GM19240 (cell line): ENCODE data around the gene STRA8.

ENCODE experiments used
- DNase-seq: peaks from one replicate; pipeline ENCODE4 v3.0.0; 2011; ENCODE audit warnings: low spot score; ENCODE audit not compliant: insufficient read length

The STRA8 gene, protein sequence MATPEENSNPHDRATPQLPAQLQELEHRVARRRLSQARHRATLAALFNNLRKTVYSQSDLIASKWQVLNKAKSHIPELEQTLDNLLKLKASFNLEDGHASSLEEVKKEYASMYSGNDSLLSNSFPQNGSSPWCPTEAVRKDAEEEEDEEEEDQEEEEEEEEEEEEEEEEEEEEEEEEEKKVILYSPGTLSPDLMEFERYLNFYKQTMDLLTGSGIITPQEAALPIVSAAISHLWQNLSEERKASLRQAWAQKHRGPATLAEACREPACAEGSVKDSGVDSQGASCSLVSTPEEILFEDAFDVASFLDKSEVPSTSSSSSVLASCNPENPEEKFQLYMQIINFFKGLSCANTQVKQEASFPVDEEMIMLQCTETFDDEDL

GRCh38 chr7:135233570-135233969, at the start of gene STRA8:
Gene STRA8 (plus strand): TSS chr7:135233838. CDS start chr7:135240525, 6,687 bp downstream.
- no peak for DNase-seq

GRCh38 chr7:135184254-135184841, 49.3 kb upstream of the STRA8 start:
- DNase-seq, result no peak

- no peak for DNase-seq
Observed at GRCh38 chr7:135185471-135186260, 48.0 kb upstream of the STRA8 start.

- DNase-seq, result no peak
Observed at GRCh38 chr7:135186261-135186540, 47.4 kb upstream of the STRA8 start.

GRCh38 chr7:135186841-135187253, 46.8 kb upstream of the STRA8 start:
- no peak for DNase-seq

GRCh38 chr7:135188298-135188984, 45.2 kb upstream of the STRA8 start:
- no peak for DNase-seq

DNA sequence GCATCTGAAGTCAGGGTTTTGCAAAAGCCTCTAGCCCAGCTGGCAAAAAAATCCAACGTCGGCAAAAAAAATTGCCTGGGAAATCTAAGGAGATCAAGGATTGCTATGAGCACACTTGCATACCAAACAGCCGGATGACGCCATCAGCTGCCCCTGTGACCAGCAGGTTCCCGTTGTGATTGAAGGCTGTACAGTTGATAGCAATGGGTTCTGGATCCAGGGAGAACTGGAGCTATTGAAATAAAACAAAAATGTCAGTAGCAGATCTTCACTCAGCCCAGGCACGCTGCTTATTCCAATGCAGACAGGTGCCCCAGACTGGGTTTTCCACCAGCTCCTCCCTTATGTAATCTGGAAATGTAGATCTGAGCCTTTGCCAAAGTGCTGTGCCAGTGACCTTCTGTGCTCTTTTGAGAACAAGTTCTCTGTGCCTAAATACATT, 44.4 kb upstream of the STRA8 start:
- no peak for DNase-seq

GRCh38 chr7:135189961-135190360, 43.7 kb upstream of the STRA8 start:
- DNase-seq, result no peak

- DNase-seq, result no peak
Observed at GRCh38 chr7:135190703-135191102, 42.9 kb upstream of the STRA8 start.

GRCh38 chr7:135192914-135193536, 40.6 kb upstream of the STRA8 start:
- DNase-seq, result no peak

GRCh38 chr7:135193615-135194081, 40.0 kb upstream of the STRA8 start:
- DNase-seq, result no peak

GRCh38 chr7:135194494-135195095, 39.0 kb upstream of the STRA8 start:
- DNase-seq, result no peak

GRCh38 chr7:135195156-135195555, 38.5 kb upstream of the STRA8 start:
- no peak for DNase-seq

DNA sequence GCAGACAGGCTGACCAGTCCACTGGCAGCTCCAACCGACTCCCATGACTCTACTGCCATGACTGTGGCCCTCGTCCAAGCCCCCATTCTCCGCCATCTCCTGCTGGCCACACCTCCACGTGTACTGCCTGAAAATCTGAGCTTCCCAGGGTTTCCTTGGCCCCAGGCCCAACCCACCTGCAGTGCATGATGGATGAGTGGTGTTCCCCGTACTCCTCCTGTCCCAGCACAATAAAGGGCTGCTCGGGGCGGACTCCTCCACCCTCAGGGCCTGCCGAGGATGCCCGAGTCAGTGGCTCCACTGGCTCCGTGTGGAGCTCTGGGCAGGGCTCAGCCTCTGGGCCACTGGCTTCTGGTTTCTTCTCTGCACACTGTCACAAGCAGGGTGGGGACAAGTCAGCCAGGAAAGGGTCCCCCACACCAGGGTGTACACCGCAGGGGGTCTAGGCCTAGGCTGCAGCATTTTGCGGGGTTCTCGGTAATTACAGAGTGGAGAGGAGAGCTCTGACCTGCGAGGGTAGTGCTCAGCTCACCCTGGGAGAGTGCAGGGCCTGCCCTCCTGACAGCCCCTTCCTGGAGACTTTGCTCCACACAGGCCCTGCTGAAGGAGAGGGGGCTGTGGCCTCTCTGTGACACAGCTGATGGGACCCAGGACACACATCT, 37.5 kb upstream of the STRA8 start:
- no peak for DNase-seq

GRCh38 chr7:135197343-135197742, 36.3 kb upstream of the STRA8 start:
- DNase-seq, result no peak

DNA sequence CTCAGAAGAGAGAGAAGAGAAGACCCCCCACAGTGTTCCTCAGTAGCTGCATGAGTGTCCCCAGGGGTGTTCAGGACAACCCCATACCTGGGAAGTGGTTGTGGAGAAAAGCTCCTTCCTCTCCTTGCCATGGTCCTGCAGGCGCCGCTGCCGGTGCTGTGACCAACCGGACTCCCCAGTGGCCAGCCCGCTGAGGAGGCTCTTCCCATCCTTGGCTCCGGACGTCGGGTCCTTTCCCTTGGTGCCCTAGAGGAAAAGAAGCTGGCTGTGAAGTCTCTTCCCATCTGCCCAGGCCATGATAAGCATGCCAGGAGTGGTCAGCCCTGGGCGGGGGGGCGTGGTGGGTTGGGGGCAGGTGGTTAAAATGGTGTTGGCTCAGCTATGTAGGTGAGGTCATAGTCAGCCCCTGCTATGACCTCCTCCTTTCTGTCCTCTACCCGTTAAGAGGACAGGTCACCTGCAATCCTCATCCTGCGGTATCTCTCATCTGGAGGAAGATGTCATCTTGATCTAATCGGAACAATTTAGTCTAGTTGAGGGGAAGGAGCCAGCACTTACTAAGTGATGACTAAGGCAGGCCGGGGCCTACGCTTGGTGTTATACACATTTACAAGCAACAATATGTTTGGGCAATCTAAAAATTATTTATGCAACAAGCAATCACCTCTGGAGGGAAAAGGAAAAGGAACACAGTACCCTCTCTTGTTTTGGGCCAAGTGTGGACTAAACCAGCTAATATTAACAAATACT, 35.6 kb upstream of the STRA8 start:
- no peak for DNase-seq

- DNase-seq, result no peak
Observed at GRCh38 chr7:135199439-135199838, 34.2 kb upstream of the STRA8 start.

- DNase-seq, result no peak
Observed at GRCh38 chr7:135200821-135201331, 32.8 kb upstream of the STRA8 start.

DNA sequence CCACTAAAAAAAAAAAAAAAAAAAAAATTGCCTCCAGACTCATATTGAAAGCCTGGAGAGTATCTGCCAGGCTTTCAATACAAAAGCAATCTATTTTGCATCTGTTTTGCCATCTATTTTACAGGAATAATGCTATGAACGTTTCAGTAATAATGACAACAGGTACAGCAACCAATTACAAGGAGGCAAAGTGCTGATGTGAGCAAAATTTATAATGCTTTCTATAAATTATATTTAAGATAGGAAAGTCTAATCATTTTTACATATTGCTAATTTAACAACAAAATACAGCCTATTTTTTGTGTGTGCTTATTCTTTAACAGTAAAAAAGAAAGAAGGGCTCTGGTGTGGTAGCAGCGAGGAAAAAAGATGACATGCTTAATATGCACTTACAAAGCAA, 32.3 kb upstream of the STRA8 start:
- no peak for DNase-seq
